SK-N-MC (cell line): ENCODE results near the gene IL12RB2.

Experiments used
- EZH2 ChIP-seq: fragments of 200-600 bp; sonication (generic); IDR thresholded peaks from one replicate; pipeline ENCODE4 v1.6.1; 2017; ENCODE audit warnings: antibody characterized with exemption
- POLR2AphosphoS5 ChIP-seq: IDR thresholded peaks from 2 replicates; pipeline ENCODE4 v1.6.1; 2012; ENCODE audit warnings: mild to moderate bottlenecking, low read depth, low read length, borderline replicate concordance

DNA sequence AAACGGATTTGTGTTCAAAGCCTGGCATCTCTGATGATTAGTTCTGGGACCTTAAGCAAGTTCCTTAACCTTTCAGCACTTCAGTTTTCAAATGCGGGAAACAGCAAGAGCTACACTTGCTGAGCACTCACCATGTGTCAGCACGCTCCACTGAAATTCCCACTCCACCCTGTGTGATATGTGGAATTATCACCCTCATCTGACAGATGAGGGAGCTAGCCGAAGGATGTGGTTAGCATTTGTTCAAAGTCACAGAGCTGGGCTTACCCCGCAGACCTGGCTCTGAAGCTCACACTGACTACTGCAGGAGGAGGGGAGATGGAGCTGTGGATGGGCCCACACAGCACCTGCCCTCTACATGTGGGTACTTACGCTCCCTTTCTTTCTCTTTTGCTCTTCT lies 29.1 kb downstream of the IL12RB2 start:
- TF ChIP-seq POLR2AphosphoS5 (no peak), EZH2 (no peak)
